GM12878 (cell line): ENCODE measurements around the gene LMBRD1. TPM values are rescaled to one million over a fixed set of nuclear protein-coding genes. Genes with fewer than 3 reads are reported as not detected.

Source experiments
- BMI1 ChIP-seq: fragments of 450-650 bp; IDR thresholded peaks from 2 replicates; pipeline ENCODE4 v1.6.1; 2016; ENCODE audit warnings: mild to moderate bottlenecking, moderate library complexity, borderline replicate concordance
- CBFB ChIP-seq: IDR thresholded peaks from 2 replicates; pipeline ENCODE4 v1.6.1; 2016; ENCODE audit warnings: antibody characterized with exemption, low read depth
- CTCF ChIP-seq, 3 experiments: IDR thresholded peaks in 2 of 3; conservative IDR thresholded peaks in 1 of 3; 2 replicates each; pipeline ENCODE4 v1.5.1; 2011; ENCODE audit warnings: low read depth in 3 of 3, low read length in 3 of 3, mild to moderate bottlenecking in 3 of 3, control low read depth in 2 of 3, moderate library complexity in 2 of 3, inconsistent platforms in 1 of 3, mixed read lengths in 1 of 3; ENCODE audit not compliant: control insufficient read depth in 2 of 3, insufficient read depth in 1 of 3; ENCODE audit errors: extremely low read depth in 1 of 3
- ESRRA ChIP-seq: IDR thresholded peaks from 2 replicates; pipeline ENCODE4 v1.6.1; 2012; ENCODE audit warnings: mild to moderate bottlenecking, low read length, improper control_type of control experiment
- HDAC2 ChIP-seq: fragments of 200-600 bp; sonication (generic); IDR thresholded peaks from 2 replicates; pipeline ENCODE4 v1.6.1; 2017
- MLLT1 ChIP-seq: fragments of 450-650 bp; IDR thresholded peaks from 2 replicates; pipeline ENCODE4 v1.6.1; 2016; ENCODE audit warnings: mild to moderate bottlenecking
- MXI1 ChIP-seq: fragments of 150-350 bp; IDR thresholded peaks from 2 replicates; pipeline ENCODE4 v1.6.1; 2011; ENCODE audit warnings: low read depth, mild to moderate bottlenecking, inconsistent platforms, low read length, improper control_type of control experiment
- NFIC ChIP-seq: IDR thresholded peaks from 2 replicates; pipeline ENCODE4 v1.6.1; 2012; ENCODE audit warnings: low read depth, mild to moderate bottlenecking, inconsistent platforms, low read length, moderate library complexity
- NRF1 ChIP-seq: conservative IDR thresholded peaks from 2 replicates; pipeline ENCODE4 v1.6.1; 2011; ENCODE audit warnings: mild to moderate bottlenecking, low read depth, low read length, improper control_type of control experiment
- PAX5 ChIP-seq: IDR thresholded peaks from 2 replicates; pipeline ENCODE4 v1.6.1; 2011; ENCODE audit warnings: low read depth, low read length, borderline replicate concordance
- PRDM15 ChIP-seq: fragments of 450-650 bp; formaldehyde crosslinking; IDR thresholded peaks from 2 replicates; pipeline ENCODE4 v1.4.0; 2020; ENCODE audit warnings: mild to moderate bottlenecking, moderate library complexity
- RAD21 ChIP-seq: IDR thresholded peaks from 2 replicates; pipeline ENCODE4 v1.6.1; 2011; ENCODE audit warnings: mild to moderate bottlenecking, low read depth, low read length, moderate library complexity; ENCODE audit not compliant: insufficient read depth
- SKIL ChIP-seq: fragments of 450-650 bp; IDR thresholded peaks from 2 replicates; pipeline ENCODE4 v1.6.1; 2017; ENCODE audit warnings: mild to moderate bottlenecking, low read depth, inconsistent platforms; ENCODE audit not compliant: poor library complexity, severe bottlenecking
- SMAD1 ChIP-seq: fragments of 450-650 bp; IDR thresholded peaks from 2 replicates; pipeline ENCODE4 v1.6.1; 2018; ENCODE audit warnings: mild to moderate bottlenecking, low read depth; ENCODE audit not compliant: partially characterized antibody
- SMAD5 ChIP-seq: IDR thresholded peaks from 2 replicates; pipeline ENCODE4 v1.6.1; 2016; ENCODE audit warnings: antibody characterized with exemption, low read depth
- YBX1 ChIP-seq: fragments of 450-650 bp; IDR thresholded peaks from 2 replicates; pipeline ENCODE4 v1.6.1; 2016; ENCODE audit warnings: antibody characterized with exemption
- YY1 ChIP-seq: IDR thresholded peaks from 2 replicates; pipeline ENCODE4 v1.6.1; 2011; ENCODE audit warnings: low read depth, mild to moderate bottlenecking, low read length
- ZNF274 ChIP-seq: IDR thresholded peaks from one replicate; pipeline ENCODE4 v1.8.0; 2011; ENCODE audit not compliant: insufficient read length, insufficient read depth
- ZNF622 ChIP-seq: fragments of 450-650 bp; IDR thresholded peaks from 2 replicates; pipeline ENCODE4 v1.6.1; 2017; ENCODE audit warnings: mild to moderate bottlenecking, inconsistent platforms
- polyA plus RNA-seq, 11 experiments: library from polyadenylated mRNA; depleted of rRNA in 4 of 11; unstranded in 6 of 11; stranded (reverse) in 5 of 11; fragments of >200 nt; fragmentation: Nextera tagmentation in 4 of 11; fragmentation: Illumina TruSeq in 1 of 11; extraction: Ambion mirVana in 4 of 11; extraction: Trizol in 1 of 11; gene quantifications; 1 replicate in 1 of 11; 2 replicates in 10 of 11; pipeline versions ENCODE4 v1.2.1 to v1.2.3, GENCODE V29; 2011 to 2016; ENCODE audit warnings: inconsistent platforms in 2 of 11, missing spikeins in 2 of 11, low read depth in 1 of 11
- total RNA-seq, 4 experiments: library from RNA; depleted of rRNA in 3 of 4; stranded (reverse); fragments of >200 nt in 3 of 4; fragmentation: Illumina TruSeq in 1 of 4; extraction: Trizol in 1 of 4; gene quantifications; 2 replicates each; pipeline versions ENCODE4 v1.2.1 to v1.2.3, GENCODE V29; 2013 to 2021

Gene LMBRD1
- total and polyA plus RNA-seq, 10 of the 15 experiments (the other 5 are each of a cell fraction or from before 2014, with no cell fraction given), result 20.0 to 82.1 (median 27.2) TPM

GRCh38 chr6:69795469-69796072 is 1.2 kb downstream of the LMBRD1 start (continued):
- TF ChIP-seq ESRRA (no peak), YBX1 (no peak), BMI1 (no peak), ZNF274 (no peak), PAX5 (no peak), CBFB (peak; percentile 38; the same call in 1 of the 2 replicates), SKIL (peak; percentile 45), NRF1 (no peak), PRDM15 (CRISPR knock-in tag) (no peak), RAD21 (peak; percentile 47), CTCF (IDR thresholded peaks at IDR 0.05 in 2 of 3, conservative IDR thresholded peaks at IDR 0.05 in 1 of 3; ENCODE audit: control insufficient read depth in 2 of 3, extremely low read depth in 1 of 3, insufficient read depth in 1 of 3, low read depth in 3 of 3, low read length in 3 of 3) (peak in 2 of 3 experiments; percentile 2 to 35; a peak in 1 of 6 replicates), ZNF622 (no peak), HDAC2 (no peak), YY1 (no peak), SMAD1 (no peak), SMAD5 (no peak), MLLT1 (no peak), MXI1 (no peak; the same call in 1 of the 2 replicates), NFIC (0 out of 2 replicates have a peak, but pooled peaks have one; percentile 63)
